ENCODE results near the gene EFCAB8.

The EFCAB8 gene

GRCh38 chr20:33005132-33005566, 146.4 kb downstream of the EFCAB8 start:
- H3K4me2 ChIP-seq, result no peak overlapping the region
- H3K9me3 ChIP-seq (replicated peaks in 1 of 11), result peaks cover 0 to 9% (median 5%) of the 10 kb centered on the region in 11 experiments; a peak in 5 of 22 replicates
- H3K36me3 ChIP-seq, result no peaks in the 10 kb centered on the region
- H3K4me1 ChIP-seq, result peaks cover 14 to 25% (median 21%) of the 10 kb centered on the region in 10 experiments
- H3K27ac ChIP-seq, result no peak overlapping the region
- H3K9ac ChIP-seq, result no peak overlapping the region
- no peak overlapping the region for H3K4me3 ChIP-seq
- no peaks in the 10 kb centered on the region for H3K27me3 ChIP-seq
- no peak for TF ChIP-seq Cebpa-rat (IDR thresholded peaks at IDR 0.05)
- no peaks in the 10 kb centered on the region for H4K20me1 ChIP-seq

DNA sequence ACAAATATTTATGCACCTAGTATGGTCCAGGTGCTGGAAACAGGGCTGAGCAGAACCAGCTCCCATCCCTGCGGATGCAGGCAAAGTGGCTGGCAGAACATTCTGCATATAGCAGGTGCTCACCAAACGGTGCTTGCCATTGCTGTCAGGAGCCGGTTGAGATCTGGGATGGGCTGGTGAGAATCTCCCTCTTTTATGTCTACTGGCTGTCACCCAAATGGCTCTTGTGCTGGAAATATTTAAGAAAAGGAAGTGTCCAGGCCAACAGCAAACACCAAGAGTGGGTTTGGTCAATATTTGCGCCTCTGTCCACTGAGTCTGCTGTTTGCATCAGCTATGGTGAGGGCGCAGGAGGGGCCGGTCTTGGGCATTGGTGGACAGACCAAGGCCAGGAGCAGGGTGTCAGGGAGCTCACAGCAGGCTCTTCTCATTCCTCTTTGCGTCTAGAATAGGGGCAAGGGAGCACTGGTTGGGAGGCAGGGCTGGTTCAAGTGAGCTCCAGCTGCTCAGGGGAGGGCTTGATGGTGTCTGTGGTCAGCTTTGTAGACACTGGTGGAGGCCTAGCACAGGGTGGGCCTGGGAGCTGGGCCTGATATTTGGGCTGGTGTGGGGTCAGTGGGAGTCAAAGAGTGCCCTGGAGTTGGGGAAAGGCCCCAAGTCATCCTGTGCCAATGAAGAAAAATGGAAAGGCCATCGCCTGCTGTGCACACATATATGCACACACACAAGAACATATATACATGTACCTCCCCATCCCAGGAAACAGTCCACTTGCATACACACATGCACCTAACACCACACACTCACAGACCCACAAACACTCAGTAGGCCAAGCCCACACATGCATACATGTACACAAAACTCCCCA, 147.4 kb downstream of the EFCAB8 start:
- H3K4me2 ChIP-seq, result no peak overlapping the region
- H4K20me1 ChIP-seq, result no peaks in the 10 kb centered on the region
- H3K36me3 ChIP-seq, result no peaks in the 10 kb centered on the region
- no peak overlapping the region for H3K9ac ChIP-seq
- no peaks in the 10 kb centered on the region for H3K27me3 ChIP-seq
- H3K27ac ChIP-seq, result no peak overlapping the region
- H3K4me1 ChIP-seq, result peaks cover 10 to 28% (median 21%) of the 10 kb centered on the region in 10 experiments
- no peak for TF ChIP-seq Cebpa-rat (IDR thresholded peaks at IDR 0.05)
- peaks cover 0 to 9% (median 5%) of the 10 kb centered on the region in 11 experiments; a peak in 5 of 22 replicates for H3K9me3 ChIP-seq (replicated peaks in 1 of 11)
- H3K4me3 ChIP-seq, result no peak overlapping the region

DNA sequence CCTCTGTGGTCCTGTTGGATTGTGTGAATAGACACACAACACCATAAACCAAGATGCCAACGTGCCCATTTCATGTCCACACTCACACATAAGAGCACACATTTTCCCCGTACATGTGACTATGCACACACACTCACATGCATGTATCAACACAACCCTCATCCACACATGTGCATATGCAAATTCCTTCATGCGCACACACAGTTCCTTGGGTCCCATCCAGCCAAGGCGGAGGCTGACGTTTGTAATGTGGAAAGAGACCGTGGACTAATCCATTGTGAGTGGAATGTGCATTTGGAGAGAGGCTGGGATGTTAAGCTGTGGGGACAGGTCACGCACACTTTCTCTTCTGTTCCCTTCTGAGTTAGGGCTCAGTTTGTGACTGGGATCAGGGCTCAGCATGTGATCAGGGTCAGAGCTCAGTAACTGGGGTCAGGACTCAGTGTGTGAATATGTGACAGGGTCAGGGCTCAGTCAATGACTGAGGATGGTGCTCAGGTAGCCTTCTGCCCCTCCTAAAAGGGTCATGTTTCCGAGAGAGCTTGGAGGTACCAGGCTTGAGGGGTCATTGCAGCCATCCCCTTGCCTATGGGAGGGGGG, 148.2 kb downstream of the EFCAB8 start:
- no peak for TF ChIP-seq Cebpa-rat (IDR thresholded peaks at IDR 0.05)
- Histone ChIP-seq H3K36me3 (no peaks in the 10 kb centered on the region), H3K27me3 (no peaks in the 10 kb centered on the region), H3K4me1 (peaks cover 10 to 28% (median 21%) of the 10 kb centered on the region in 10 experiments), H3K9ac (no peak overlapping the region), H3K9me3 (replicated peaks in 1 of 11) (peaks cover 0 to 9% (median 5%) of the 10 kb centered on the region in 11 experiments; a peak in 5 of 22 replicates), H3K27ac (no peak overlapping the region), H4K20me1 (no peaks in the 10 kb centered on the region), H3K4me3 (no peak overlapping the region), H3K4me2 (no peak overlapping the region)

DNA sequence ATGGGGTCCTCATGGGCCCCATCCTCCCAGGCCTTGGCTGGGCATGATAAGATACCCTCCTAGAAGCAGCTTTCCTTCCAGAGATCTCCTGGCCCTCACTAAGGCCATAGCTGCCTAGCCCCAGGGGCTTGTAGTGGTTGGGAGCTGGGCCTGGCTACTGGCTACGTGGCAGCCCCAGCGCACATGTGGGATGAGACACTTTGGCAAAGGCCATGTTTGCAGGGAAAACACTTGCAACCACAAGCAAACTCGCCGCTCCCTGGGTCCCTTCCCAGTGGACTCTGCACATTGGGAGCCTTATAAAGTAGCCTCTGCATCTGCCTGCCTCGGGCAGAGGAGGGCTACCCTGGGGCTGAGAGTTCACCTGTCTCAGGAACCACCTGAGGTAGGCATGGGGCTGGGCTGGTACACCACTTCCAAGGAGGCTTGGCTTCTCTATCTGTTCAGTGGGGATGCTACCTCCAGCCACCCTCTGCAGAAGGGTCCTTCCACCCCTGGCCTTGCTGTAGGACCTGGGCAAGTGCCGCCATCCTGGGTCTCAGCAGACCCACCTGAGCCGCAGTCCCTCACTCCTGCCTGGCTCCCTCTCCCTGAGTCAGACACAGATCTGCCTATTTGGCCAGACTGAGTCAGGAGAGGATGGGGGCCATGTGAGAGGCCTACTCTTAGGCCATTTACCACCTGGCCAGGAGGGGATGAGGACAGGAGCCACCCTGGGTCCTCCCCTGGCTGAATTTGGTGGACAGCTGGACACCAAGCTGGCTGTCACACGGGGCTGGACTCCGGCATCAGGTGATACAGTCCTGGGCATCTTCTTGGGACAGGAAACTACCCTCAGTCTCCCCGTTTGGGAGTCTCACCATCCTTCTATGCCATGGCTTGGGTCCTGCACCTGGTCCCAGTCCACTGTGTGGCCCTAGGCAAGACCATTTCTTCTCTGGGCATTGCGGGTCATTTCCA, 148.9 kb downstream of the EFCAB8 start, which contains the start of gene BPIFB2:
Gene BPIFB2 (plus strand): TSS at position 329 of the 960 bp plus-strand sequence. CDS start 871 bp downstream, outside the sequence.
- H3K4me1 ChIP-seq, result peaks cover 10 to 28% (median 21%) of the 10 kb centered on the region in 10 experiments
- no peaks in the 10 kb centered on the region for H3K36me3 ChIP-seq
- H3K4me3 ChIP-seq, result no peak within 1 kb of the TSS
- H3K27me3 ChIP-seq, result no peaks in the 10 kb centered on the region
- no peak within 1 kb of the TSS for H3K9ac ChIP-seq
- H3K27ac ChIP-seq, result no peak within 1 kb of the TSS
- peaks cover 0 to 9% (median 5%) of the 10 kb centered on the region in 11 experiments; a peak in 5 of 22 replicates for H3K9me3 ChIP-seq (replicated peaks in 1 of 11)
- H3K4me2 ChIP-seq, result peak within 1 kb of the TSS in 9 of 11 experiments; percentile 48 to 86 (median 77); a peak in 16 of 22 replicates
- no peaks in the 10 kb centered on the region for H4K20me1 ChIP-seq
- no peak for TF ChIP-seq Cebpa-rat (IDR thresholded peaks at IDR 0.05)

DNA sequence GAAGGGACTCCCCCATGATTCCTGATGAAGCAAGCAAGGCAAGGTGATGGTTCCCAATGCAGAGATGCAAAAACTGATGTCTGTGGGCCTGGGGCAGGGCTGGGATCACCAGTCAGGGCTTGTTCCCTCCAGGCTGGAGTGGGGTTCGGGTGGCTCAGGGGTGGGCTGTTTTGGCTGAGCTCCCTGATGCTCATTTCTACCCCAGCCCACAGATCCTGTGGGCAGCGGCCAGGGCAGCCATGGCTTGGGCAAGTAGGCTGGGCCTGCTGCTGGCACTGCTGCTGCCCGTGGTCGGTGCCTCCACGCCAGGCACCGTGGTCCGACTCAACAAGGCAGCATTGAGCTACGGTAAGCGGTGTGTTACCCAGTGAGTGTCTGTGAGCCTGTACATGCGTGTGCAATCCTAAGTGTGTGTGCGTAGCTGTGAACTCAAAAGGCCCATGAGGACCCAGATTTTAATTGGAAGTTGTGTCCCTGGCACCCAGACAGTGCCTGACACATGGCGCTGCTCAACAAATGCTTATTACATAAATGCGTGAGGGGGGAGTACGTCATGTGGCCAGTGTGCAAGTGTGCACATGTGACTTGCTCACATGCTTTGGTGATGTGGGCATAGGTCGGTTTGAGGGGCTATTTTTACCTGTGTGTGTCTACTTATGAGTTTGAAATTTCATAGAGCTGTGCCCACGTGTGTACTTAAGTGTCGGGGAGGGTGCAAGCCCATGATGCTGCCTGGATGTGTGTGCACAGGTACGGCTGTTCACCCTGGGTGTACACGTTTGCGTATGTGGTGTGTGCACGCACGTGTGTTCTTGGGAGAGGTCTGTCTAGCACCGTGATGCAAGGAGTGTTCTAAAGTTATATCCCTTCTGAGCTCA, 149.9 kb downstream of the EFCAB8 start:
- Histone ChIP-seq H3K4me2 (peak overlapping the region; percentile 48 to 86 (median 76)), H4K20me1 (no peaks in the 10 kb centered on the region), H3K9me3 (replicated peaks in 1 of 11) (peaks cover 0 to 9% (median 5%) of the 10 kb centered on the region in 11 experiments; a peak in 5 of 22 replicates), H3K4me3 (no peak overlapping the region), H3K36me3 (no peaks in the 10 kb centered on the region), H3K27me3 (no peaks in the 10 kb centered on the region), H3K9ac (peak overlapping the region in 6 of 11 experiments; percentile 7 to 49 (median 30); a peak in 9 of 22 replicates), H3K27ac (peak overlapping the region in 7 of 11 experiments; percentile 7 to 64 (median 46); a peak in 10 of 22 replicates), H3K4me1 (peaks cover 10 to 28% (median 21%) of the 10 kb centered on the region in 10 experiments)
- TF ChIP-seq Cebpa-rat (IDR thresholded peaks at IDR 0.05), result no peak

DNA sequence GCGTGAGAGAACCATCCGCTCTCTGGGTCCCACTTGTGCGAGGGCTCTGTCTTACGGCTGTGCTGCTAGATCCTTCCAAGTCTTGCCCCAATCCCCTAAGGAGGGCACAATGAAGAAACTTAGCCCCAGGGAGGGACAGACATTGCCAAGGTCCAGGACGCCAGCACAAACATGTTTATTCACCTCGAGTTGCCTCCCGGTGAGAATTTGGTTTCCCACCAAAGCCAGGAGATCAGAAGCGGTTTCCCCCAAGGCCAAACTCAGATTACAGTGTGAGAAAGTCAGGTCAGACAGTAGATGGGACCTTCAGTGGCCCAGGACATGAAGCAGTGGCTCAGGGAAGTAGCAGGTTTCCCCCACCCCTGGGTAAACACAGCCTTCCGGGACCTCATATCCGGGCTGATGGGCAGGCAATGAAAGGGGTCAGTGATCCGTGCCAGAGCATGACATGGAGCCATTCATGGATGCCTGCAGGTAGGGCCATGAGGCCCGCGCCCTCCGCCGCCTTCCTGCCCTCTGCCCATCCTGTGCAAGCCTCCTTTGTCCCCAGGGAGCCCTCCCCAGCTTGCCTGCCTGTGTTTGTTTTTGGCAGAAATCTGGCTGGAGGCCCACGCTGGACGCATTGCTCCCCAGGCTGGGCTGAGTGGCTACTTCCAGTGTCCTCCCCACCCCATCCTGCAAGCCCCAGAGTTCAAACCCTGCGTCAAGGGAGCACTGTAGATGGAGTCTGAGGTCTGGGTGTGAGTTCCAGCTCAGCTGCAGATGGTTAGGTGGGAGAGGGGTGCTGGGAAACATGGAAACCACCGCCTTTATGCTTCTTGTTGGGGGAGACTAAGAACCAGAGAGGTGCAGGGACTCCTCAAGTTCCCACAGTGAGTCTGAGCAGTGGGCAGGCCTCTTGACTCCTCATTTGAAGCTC, 150.8 kb downstream of the EFCAB8 start:
- no peaks in the 10 kb centered on the region for H3K27me3 ChIP-seq
- TF ChIP-seq Cebpa-rat (IDR thresholded peaks at IDR 0.05), result no peak
- H3K36me3 ChIP-seq, result no peaks in the 10 kb centered on the region
- H3K9me3 ChIP-seq (replicated peaks in 1 of 11), result peaks cover 0 to 9% (median 5%) of the 10 kb centered on the region in 11 experiments; a peak in 5 of 22 replicates
- peak overlapping the region; percentile 48 to 86 (median 76) for H3K4me2 ChIP-seq
- peak overlapping the region in 9 of 11 experiments; percentile 0 to 64 (median 37); a peak in 12 of 22 replicates for H3K27ac ChIP-seq
- H3K4me1 ChIP-seq, result peaks cover 10 to 35% (median 25%) of the 10 kb centered on the region in 10 experiments
- peak overlapping the region in 6 of 11 experiments; percentile 7 to 49 (median 30); a peak in 10 of 22 replicates for H3K9ac ChIP-seq
- no peak overlapping the region for H3K4me3 ChIP-seq
- H4K20me1 ChIP-seq, result no peaks in the 10 kb centered on the region

DNA sequence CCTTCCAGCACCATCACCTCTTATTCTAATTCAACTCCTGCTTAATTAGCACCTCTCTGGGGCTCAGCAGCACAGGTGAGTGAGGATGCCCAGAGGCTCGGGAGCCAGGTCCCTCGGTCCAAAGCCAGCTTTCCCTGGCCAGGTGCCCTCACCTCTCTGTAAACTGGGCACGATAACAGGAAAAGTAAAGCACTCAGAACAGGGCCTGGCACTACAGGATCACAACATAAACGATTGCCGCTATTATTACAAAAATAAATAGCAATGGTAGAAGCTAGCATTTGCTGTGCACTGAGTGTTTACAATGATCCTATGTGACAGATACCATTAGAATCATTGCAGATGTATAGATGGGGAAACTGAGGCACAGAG, 151.4 kb downstream of the EFCAB8 start:
- TF ChIP-seq Cebpa-rat (IDR thresholded peaks at IDR 0.05), result no peak
- peaks cover 10 to 41% (median 30%) of the 10 kb centered on the region in 10 experiments for H3K4me1 ChIP-seq
- H3K36me3 ChIP-seq, result no peaks in the 10 kb centered on the region
- peaks cover 0 to 5% (median 4%) of the 10 kb centered on the region in 11 experiments; a peak in 5 of 22 replicates for H3K9me3 ChIP-seq (replicated peaks in 1 of 11)
- no peaks in the 10 kb centered on the region for H3K27me3 ChIP-seq
- H3K4me2 ChIP-seq, result peak overlapping the region in 9 of 11 experiments; percentile 48 to 86 (median 77); a peak in 17 of 22 replicates
- no peak overlapping the region for H3K4me3 ChIP-seq
- 0 out of 22 replicates have a peak overlapping the region, but pooled peaks of 1 of the 11 experiments have one; percentile 7 for H3K9ac ChIP-seq
- no peaks in the 10 kb centered on the region for H4K20me1 ChIP-seq
- H3K27ac ChIP-seq, result peak overlapping the region in 1 of 11 experiments; percentile 21; a peak in 1 of 22 replicates
